Stimulated activated naive CD4-positive, alpha-beta T cell treated with Interleukin-2 at 50 U/mL for 16 hours (primary cell): ENCODE results near the gene LDB2.

Experiments used
- DNase-seq: peaks from one replicate; lab custom pipeline; 2025; lab: John Stamatoyannopoulos, UW

Gene LDB2

DNA sequence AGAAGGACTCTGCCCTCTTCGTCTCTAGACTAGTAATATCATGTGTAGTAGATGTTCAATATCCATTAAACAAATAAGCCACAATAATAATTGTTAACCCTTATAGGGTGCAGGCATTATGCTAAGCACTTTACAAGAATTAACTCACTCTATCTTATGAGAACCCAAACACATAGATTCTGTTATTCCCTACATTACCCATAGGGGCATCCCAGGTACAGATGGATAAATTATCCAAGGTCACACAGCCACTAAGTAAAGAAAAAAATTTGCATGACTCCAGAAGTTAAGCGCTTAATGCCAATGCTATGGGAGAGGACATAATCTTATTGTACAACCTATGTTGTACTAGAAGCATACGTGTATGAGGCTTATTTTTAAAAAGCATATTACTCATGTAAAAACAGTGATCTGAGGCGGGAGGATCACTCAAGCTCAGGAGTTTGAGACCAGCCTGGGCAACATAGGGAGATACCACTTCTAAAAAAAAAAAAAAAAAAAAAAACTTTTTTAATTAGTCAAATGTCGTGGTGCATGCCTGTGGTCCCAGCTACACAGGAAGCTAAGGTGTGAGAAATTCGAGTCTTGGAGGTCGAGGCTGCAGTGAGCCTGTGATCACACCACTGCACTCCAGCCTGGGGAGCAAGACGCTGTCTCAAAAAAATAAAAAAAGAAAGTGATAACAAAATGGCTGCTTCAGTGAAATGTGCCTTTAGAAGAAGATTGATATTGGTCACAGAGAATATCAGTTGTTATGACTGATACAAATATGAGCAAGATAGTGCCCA is 13.6 kb downstream of the LDB2 start:
- no peak for DNase-seq

DNA sequence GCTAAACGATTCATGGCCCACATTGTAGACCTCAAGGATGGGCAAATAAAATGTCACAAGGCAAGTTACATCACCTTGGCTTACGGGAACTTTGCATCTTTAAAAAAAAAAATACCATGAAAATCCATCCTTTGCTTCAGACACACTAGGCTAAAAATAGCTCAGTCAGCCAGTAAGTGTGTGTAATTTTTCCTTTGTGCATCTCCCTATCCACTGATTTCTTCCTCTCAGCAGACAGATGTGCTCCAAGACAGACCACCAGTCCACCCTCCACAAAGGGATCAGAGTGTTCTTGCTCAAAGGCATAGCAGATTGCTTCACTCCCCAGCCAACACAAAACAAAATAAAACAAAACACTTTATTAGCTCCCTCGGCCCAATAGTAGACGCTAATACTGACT is 14.6 kb downstream of the LDB2 start:
- no peak for DNase-seq

DNA sequence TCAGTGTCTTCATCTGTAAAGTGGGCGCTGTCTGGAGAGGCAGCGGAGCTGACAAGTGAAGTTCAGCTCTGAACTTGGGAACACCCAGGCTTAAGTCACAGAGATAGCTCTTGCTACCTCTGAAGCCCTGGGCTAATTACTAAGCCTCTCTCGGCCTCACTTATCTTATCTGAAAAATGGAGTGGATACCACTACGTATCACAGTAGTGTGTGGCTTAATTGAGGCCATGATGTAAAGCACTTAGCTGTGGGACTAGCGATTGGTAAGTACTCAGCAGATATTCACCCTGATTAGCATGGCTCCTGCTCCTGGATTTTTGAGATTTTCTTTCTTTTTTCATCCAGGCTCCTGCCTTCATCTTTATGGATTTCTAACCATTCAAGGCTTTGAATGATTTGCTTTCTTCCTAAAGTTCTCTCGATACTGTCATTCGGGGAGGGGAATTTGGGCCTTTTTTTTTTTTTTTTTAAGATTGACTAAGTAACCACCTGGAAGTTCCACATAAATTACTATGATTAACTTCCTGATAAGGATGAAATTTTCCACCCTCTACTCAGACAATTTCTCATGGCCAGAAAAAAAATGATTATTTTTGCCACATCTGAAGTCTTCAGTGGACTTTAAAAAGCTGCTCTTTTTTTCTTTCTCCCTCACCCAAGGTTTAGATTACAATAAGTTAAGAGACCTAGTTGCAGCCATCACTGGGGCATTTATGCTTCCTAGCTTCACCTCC is 17.1 kb downstream of the LDB2 start:
- DNase-seq = no peak

DNA sequence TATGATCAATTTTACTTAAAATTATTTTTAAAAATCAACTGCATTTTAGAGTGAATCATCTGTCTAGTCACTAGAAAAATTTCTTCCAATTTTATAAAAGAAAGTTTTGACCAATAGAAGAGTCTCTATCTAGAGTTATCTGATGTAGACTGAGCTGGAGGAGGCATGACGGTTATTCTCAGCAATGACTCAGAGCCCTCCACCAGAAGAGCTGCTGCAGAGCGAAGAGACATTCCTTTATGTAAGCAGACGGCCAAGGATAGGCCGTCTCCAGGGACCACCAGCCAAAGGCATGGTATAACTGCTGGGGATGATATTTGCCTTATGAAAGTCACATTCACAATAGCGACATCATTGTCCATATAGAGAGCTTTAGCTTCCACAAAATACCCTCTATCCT is 23.0 kb downstream of the LDB2 start:
- no peak for DNase-seq

DNA sequence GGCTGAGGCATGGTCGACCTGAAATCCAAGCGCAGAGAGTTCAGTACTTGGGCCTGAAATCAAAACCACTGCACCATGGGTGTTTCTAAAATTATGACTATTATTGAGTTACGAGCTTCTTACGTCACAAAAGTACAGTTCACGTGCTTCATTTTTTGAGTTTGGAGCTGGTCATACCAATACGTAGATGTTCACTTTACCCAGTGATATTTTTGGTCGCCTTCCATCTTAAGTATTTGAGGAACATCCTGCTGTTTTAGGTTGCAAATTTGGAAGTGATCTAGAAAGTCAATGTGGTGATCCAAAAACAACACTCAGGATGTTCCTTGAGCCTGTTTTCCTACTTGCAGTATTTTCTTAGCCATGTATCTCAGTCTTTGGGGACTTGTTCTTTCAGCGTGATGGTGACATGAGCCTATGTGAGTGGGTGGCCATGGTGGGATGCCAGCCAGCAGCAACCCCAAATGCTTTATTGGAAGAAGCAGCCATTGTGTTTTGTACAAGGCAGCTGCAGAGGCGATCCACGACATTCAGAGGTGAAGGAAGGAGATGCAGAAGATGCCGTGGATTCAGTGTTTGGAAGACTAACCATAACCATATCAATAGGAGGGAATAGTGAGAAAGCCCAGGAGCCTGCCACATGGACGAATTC is 28.7 kb downstream of the LDB2 start:
- DNase-seq = no peak

DNA sequence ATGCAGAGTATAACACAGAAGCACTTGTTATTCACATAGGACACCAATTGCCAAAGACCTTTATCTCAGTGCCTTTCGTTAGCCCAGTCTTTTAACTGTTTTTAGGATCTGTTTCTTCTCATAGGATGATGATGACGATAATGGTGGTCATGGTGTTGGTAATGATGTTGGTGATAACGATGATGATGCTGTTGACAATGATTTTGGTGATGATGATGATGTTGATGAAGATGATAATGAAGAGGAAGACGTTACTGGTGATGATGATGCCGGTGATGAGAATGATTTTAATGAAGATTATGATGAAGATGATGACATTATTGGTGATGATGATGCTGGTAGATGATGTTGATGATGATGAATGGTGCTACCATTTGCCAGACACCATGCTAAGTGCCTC is 29.8 kb downstream of the LDB2 start:
- DNase-seq = no peak

DNA sequence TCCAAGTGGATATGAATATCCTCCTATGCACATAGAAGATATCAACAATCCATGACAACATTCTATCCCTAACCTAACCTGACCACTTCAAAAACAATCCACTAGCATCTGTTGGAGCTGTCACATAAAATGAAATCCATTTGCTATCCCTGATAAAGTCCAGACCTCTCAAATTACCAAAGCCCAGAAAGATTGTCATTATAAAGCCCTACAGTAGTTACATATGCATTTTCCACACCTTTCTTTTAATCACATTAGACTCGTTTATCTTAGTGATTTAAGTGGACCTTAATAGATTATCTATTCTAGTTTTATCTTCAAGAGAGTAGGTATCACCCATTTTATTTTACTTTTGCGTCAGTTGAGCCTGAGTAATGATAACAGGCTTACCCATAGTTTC is 30.6 kb downstream of the LDB2 start:
- DNase-seq = no peak

DNA sequence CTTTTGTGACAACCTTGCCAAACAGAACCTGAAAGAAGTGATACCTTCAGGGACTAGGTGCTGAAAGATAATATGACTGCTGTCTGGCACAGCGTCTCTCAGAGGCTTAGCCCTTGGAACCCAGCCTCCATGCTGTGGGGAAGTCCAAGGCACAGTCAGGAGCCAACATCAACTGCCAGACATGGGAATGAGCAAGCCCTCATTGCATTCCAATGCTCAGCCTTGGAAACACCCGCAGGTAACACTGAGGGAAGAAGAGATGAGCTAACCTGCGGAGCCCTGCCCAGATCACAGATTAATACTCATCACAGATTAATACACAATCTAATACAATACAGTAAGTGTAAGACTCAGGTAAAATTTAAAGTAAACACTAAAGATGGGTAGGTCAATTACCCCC is 31.5 kb downstream of the LDB2 start:
- no peak for DNase-seq

DNA sequence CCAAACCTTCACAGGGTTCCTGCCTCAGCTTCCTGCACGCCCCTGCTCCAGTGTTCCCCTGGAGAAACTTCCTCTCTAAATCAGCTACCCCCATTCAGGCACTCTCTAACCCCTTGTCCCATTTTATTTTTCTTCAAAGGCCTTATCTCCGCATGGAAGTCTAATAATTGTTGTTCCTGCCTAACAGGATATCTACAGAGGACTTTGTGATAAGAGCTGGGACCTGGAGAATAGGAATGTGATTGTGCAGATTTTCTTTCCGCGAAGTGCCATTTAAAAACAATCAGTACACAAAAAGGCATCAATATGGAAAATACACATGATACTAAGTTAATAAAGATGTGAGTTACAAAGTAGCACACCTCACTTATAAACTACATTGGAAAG is 32.6 kb downstream of the LDB2 start:
- DNase-seq = no peak

DNA sequence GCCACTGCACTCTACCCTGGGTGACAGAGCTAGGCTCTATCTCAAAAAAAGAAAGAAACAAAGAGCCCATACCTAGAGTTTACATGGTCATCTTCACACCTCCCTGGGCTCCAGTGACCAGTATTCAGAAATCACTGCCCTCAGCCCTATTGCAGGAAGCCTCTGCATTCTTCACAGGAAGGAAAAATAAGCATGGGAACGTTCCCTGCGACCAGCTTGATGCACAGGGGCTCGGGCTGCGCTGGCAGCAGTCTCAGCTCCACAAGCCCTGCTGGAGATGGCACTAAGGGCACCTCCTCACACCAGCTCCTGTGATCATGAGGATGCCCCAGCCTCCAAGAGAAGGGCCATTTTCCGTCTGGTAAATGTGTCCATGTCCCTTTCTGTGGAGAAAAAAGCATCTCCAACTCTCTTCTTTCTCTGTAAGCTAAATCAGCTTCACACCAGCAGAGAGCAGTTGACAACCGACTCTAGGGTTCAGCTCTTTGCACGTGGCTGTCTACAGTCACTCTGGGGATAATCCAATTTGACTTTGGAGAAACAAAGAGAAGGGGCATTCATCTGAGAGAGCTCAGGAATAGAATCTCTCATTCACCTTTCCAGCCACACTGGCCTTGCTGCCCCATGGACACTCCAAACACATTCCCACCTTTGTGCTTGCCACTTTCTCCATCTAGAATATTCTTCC is 33.1 kb downstream of the LDB2 start:
- DNase-seq = no peak

DNA sequence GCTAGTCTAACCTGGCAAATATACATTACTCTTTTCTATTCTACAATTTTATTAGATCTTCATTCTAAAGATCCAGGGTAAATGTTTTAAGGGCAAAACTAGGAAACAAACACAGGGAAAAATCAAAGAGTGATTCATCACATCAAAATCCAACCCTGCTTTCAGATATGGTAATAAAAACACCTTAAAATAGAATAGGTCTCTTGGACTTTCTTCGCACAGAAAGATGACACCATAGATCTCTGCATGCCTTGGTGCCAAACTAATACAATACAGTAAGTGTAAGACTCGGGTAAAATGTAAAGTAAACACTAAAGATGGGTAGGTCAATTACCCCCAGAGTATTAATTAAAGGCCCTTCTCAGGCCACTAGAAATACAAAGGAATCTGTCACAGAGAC is 34.2 kb downstream of the LDB2 start:
- DNase-seq = no peak

DNA sequence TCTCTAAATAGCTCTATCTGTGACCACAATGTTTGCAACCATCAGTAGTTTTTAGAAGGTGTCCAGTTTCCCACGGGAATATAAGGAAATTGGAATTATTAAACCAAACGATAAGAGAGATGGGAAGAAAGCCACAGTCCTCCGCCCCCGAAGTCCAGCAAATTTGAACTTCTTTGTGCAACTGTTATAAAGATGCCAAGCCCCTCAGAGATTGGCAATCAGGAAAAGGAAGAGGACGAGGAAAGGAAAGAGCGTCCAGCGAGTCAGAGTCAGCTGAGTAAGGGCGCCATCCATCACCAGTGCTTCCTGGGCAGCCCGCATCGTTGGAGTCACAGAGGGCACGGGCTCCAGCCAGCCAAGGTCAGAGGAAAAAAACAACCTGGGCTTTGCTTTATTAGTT is 35.7 kb downstream of the LDB2 start:
- DNase-seq = no peak

DNA sequence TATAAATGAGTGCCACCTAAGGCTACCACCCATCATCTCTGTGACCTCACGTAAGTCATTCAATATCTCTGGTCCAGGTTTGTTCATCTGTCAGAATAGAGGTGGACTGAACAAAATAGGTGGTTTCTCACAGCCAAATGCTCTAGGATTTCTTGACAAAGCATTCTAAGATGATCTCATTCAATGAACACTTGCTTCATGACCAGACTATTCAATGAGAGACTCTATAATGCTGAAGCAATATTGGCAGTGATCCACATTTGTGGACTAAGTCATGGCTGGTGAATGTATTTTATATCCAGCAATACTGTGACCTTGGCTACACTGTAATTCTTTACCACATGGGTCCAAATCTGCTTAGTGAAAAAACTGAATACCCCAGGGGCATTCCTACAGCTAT is 37.9 kb downstream of the LDB2 start:
- no peak for DNase-seq

DNA sequence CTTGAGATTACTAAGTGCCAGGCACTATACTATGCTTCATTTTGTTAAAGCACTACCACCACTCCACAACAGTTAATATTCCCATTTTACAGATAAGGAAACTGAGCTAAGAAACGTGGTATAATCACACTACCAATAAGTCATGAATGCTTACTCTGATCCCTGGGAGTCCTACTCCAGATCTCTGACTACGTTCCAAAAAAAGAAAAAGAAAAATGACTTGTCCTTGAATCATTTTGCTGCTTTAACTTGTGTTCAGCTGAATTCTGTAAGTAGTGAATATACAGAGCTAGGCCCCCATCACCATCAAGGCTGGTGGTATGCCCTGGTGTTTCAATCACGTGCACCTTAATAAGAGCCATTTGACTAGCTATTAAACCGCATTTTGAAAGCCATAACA is 39.4 kb downstream of the LDB2 start:
- no peak for DNase-seq

DNA sequence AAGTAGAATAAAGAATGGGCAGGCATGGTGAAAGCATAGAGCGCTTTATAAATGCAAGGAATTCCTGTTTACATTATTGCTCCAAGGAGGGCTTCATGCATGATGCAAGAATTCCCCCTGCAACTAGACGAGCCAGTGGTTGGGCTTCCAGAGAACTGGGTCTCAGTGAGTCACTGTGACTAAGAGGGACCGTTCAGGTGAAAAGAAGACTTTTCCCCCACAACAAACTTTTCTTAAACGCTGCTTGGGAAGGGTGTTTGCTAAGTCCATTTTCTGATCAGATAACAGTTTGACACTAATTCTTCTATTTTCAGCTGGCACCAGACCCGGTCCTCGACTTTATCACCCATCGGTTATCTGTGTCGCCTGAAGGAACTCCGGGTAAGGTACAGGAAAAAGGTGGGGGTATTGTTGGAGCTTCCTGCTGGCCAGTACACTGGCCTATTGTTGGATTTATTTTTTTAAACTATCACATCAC is 40.1 kb downstream of the LDB2 start:
- DNase-seq = no peak

DNA sequence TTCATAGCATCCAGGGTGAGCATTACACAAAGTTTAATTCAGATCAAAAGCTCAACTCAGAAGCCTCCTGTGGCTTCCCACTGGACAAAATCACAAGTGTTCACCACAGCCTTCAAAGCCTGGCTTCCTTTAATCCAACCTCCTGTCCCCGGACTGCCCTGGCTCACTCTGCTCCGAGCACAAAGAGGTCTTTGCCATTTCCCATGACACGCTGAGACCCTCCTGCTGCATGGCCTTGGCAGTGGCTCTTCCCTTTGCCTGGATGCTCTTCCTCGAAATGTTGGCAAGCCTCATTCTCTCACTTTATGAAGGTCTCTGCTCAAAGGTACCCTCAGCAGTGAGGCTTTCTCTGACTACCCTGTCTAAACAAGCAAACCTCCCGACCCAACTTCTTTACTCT is 41.0 kb downstream of the LDB2 start:
- DNase-seq = no peak

DNA sequence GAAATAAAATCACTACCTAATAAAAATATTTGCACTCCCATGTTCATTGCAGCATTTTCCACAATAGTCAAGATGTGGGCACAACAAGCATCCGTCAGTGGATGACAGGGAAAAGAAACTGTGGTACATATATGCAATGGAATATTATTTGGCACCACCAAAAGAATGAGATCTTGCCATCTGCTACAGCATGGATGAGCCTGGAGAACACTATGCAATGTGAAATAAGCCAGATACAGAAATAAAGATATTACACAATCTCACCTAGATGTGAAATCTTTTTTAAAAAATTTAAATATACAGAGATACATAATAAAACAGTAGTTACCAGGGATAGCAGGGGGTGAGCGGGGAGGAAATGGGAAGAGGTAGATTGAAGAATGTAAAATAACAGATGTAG is 44.8 kb downstream of the LDB2 start:
- DNase-seq = no peak

DNA sequence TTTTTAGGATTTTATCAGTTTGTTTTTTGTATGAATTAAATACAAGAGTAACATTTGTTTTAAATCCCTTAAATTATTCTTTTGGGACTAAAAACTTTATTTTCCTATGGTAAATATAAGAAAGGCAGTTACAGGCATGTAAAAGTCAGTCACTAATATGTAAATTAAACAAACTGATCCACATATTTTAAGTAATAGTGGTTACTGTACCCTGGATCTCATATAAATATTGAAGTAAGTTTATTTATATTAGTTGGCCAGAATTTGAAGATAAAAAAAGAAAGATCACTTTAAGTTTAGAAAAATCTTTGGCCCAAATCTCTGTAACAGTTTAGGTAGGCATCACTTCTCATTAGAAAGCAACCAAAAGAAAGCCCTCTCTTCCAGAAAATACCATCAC is 45.8 kb downstream of the LDB2 start:
- DNase-seq = no peak

DNA sequence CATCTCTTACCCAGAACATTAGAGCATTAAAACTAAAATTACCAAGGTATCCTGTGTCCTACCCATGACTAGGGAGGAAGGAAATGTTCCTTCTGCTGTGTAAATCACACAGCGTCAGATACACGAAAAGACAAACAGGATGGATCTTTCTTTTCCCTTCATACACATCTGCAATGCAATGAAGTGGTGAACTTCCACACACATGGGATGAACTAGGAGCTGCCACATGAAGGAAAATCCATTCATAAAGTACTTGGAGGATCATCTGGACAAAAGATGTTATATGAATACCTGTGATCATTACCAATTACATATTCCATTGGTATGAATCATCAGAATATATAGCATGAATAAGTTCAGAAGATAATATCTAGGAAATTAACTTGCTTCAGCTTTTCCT is 46.2 kb downstream of the LDB2 start:
- DNase-seq = no peak

DNA sequence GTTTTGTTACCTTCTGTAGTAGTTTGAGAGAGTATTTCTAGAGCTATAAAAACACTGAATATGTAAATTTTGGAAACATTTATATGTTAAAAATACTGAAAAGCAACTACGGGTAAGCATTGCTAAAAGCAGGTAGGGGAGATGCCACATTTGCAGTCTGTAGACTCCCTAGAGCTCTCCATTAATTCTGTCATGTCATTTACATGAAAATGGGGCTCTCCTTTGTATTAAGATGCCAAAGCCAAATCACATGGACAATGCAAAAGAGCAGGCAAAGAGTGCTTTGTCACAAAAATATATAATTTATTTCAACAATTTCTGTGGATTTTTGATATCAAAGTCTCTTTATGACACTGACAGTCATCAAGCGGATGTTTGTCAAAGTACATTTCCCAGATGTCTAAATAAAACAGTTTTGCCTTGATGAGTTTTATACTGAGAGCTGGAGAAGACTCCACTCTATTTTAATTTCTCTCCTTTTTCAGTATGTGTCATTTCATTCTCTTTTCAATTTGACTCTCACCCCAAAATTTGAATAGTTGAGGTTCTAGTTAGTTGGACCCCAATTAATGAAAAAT is 51.8 kb downstream of the LDB2 start:
- no peak for DNase-seq

DNA sequence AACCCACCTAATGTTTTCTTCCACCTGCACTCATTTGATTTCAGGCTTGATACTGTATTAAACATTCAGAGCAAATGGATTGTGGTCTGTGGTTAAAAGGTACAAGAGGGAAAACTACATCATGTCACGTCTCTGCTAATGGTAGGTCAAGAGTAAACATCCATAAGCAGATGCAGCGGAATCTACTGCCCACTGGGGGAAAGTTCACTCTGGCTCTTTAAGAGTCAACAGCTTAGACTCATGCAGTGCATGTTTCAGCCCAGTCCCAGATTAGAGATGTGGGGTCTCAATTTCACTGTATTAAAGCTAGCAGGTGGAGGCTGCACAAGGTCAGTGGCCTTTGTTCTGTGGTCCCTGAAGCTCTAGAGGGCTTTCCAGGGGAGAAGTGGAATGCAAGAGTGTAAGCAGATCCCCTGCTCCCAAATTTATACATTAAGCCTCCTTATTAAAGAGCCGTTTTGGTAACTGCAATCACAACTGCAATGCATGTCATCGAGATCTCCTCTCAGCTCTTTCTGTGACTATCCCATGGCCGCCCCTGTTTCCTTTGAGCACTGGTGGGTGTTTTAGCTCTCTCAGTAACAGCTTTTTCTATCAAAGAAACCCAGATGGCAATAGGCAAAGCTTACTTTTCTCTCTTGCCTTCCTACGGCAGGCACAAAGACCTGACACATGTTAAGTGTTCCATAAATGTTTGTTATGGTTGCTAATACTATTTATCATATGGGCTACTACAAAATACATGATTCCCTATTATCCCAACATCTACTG is 53.4 kb downstream of the LDB2 start:
- DNase-seq = no peak
